ENCODE measurements around the gene POU6F2. TPM values are rescaled to one million over a fixed set of nuclear protein-coding genes. Genes with fewer than 3 reads are reported as not detected.

POU6F2 gene
- total RNA-seq, 1 donor from 2014 or later: 0.16 TPM

GRCh38 chr7:39069031-39069430, 91.3 kb downstream of the POU6F2 start:
- H3K4me3 Mint-ChIP-seq: no peak overlapping the region
- no peaks in the 10 kb centered on the region for H3K36me3 Mint-ChIP-seq (ENCODE audit: low read depth)
- no peak for DNase-seq
- no peaks in the 10 kb centered on the region for H3K4me1 Mint-ChIP-seq
- intact Hi-C loops (cut with micrococcal nuclease): no loop called here
- no peaks in the 10 kb centered on the region for H3K27me3 Mint-ChIP-seq
- H3K9me3 Mint-ChIP-seq: no peaks in the 10 kb centered on the region
- no peak overlapping the region for H3K27ac Mint-ChIP-seq

GRCh38 chr7:39069896-39070881, 92.5 kb downstream of the POU6F2 start:
- no peaks in the 10 kb centered on the region for H3K27me3 Mint-ChIP-seq
- H3K27ac Mint-ChIP-seq: no peak overlapping the region
- no peaks in the 10 kb centered on the region for H3K36me3 Mint-ChIP-seq (ENCODE audit: low read depth)
- intact Hi-C loops (cut with micrococcal nuclease): no loop called here
- no peak overlapping the region for H3K4me3 Mint-ChIP-seq
- DNase-seq: no peak
- H3K9me3 Mint-ChIP-seq: no peaks in the 10 kb centered on the region
- no peaks in the 10 kb centered on the region for H3K4me1 Mint-ChIP-seq

GRCh38 chr7:39071116-39071515, 93.4 kb downstream of the POU6F2 start:
- Mint-ChIP-seq H3K36me3 (ENCODE audit: low read depth) (no peaks in the 10 kb centered on the region), H3K27ac (no peak overlapping the region), H3K4me3 (no peak overlapping the region), H3K9me3 (no peaks in the 10 kb centered on the region), H3K27me3 (no peaks in the 10 kb centered on the region), H3K4me1 (no peaks in the 10 kb centered on the region)
- intact Hi-C loops (cut with micrococcal nuclease): no loop called here
- no peak for DNase-seq

GRCh38 chr7:39073432-39073831, 95.7 kb downstream of the POU6F2 start:
- Mint-ChIP-seq H3K36me3 (ENCODE audit: low read depth) (no peaks in the 10 kb centered on the region), H3K27me3 (no peaks in the 10 kb centered on the region), H3K4me1 (no peaks in the 10 kb centered on the region), H3K27ac (no peak overlapping the region), H3K4me3 (no peak overlapping the region), H3K9me3 (no peaks in the 10 kb centered on the region)
- no peak for DNase-seq
- intact Hi-C loops (cut with micrococcal nuclease): no loop called here

- H3K27me3 Mint-ChIP-seq: no peaks in the 10 kb centered on the region
- intact Hi-C loops (cut with micrococcal nuclease): no loop called here
- H3K27ac Mint-ChIP-seq: no peak overlapping the region
- no peaks in the 10 kb centered on the region for H3K9me3 Mint-ChIP-seq
- no peak for DNase-seq
- H3K4me1 Mint-ChIP-seq: no peaks in the 10 kb centered on the region
- H3K36me3 Mint-ChIP-seq (ENCODE audit: low read depth): no peaks in the 10 kb centered on the region
- no peak overlapping the region for H3K4me3 Mint-ChIP-seq
Measured at GRCh38 chr7:39075210-39075609, 97.5 kb downstream of the POU6F2 start.

GRCh38 chr7:39083781-39084180, 106.1 kb downstream of the POU6F2 start:
- Mint-ChIP-seq H3K4me3 (no peak overlapping the region), H3K4me1 (no peaks in the 10 kb centered on the region), H3K27me3 (peaks cover 8% of the 10 kb centered on the region), H3K36me3 (ENCODE audit: low read depth) (no peaks in the 10 kb centered on the region), H3K27ac (no peak overlapping the region), H3K9me3 (no peaks in the 10 kb centered on the region)
- DNase-seq: no peak
- intact Hi-C loops (cut with micrococcal nuclease): no loop called here

GRCh38 chr7:39084349-39084748, 106.6 kb downstream of the POU6F2 start:
- Mint-ChIP-seq H3K36me3 (ENCODE audit: low read depth) (no peaks in the 10 kb centered on the region), H3K4me1 (no peaks in the 10 kb centered on the region), H3K4me3 (no peak overlapping the region), H3K27me3 (peaks cover 8% of the 10 kb centered on the region), H3K9me3 (no peaks in the 10 kb centered on the region), H3K27ac (no peak overlapping the region)
- no peak for DNase-seq
- intact Hi-C loops (cut with micrococcal nuclease): no loop called here

GRCh38 chr7:39085189-39085588, 107.5 kb downstream of the POU6F2 start:
- no peaks in the 10 kb centered on the region for H3K36me3 Mint-ChIP-seq (ENCODE audit: low read depth)
- peaks cover 8% of the 10 kb centered on the region for H3K27me3 Mint-ChIP-seq
- H3K9me3 Mint-ChIP-seq: no peaks in the 10 kb centered on the region
- no peak for DNase-seq
- intact Hi-C loops (cut with micrococcal nuclease): no loop called here
- no peak overlapping the region for H3K4me3 Mint-ChIP-seq
- H3K27ac Mint-ChIP-seq: no peak overlapping the region
- H3K4me1 Mint-ChIP-seq: no peaks in the 10 kb centered on the region

- H3K27ac Mint-ChIP-seq: no peak overlapping the region
- peaks cover 8% of the 10 kb centered on the region for H3K27me3 Mint-ChIP-seq
- no peak for DNase-seq
- intact Hi-C loops (cut with micrococcal nuclease): no loop called here
- no peaks in the 10 kb centered on the region for H3K36me3 Mint-ChIP-seq (ENCODE audit: low read depth)
- no peaks in the 10 kb centered on the region for H3K4me1 Mint-ChIP-seq
- H3K4me3 Mint-ChIP-seq: no peak overlapping the region
- H3K9me3 Mint-ChIP-seq: no peaks in the 10 kb centered on the region
Measured at GRCh38 chr7:39085590-39086049, 107.9 kb downstream of the POU6F2 start.

GRCh38 chr7:39086638-39087360, 109.1 kb downstream of the POU6F2 start:
- Mint-ChIP-seq H3K4me1 (no peaks in the 10 kb centered on the region), H3K27ac (no peak overlapping the region), H3K27me3 (peaks cover 10% of the 10 kb centered on the region), H3K9me3 (no peaks in the 10 kb centered on the region), H3K36me3 (ENCODE audit: low read depth) (no peaks in the 10 kb centered on the region), H3K4me3 (no peak overlapping the region)
- no peak for DNase-seq
- intact Hi-C loops (cut with micrococcal nuclease): no loop called here

- no peaks in the 10 kb centered on the region for H3K4me1 Mint-ChIP-seq
- intact Hi-C loops (cut with micrococcal nuclease): no loop called here
- peaks cover 6% of the 10 kb centered on the region for H3K27me3 Mint-ChIP-seq
- H3K9me3 Mint-ChIP-seq: no peaks in the 10 kb centered on the region
- H3K4me3 Mint-ChIP-seq: no peak overlapping the region
- H3K27ac Mint-ChIP-seq: no peak overlapping the region
- no peaks in the 10 kb centered on the region for H3K36me3 Mint-ChIP-seq (ENCODE audit: low read depth)
- no peak for DNase-seq
Measured at GRCh38 chr7:39088730-39089593, 111.3 kb downstream of the POU6F2 start.

GRCh38 chr7:39091145-39091544, 113.4 kb downstream of the POU6F2 start:
- no peaks in the 10 kb centered on the region for H3K9me3 Mint-ChIP-seq
- intact Hi-C loops (cut with micrococcal nuclease): no loop called here
- H3K27me3 Mint-ChIP-seq: peaks cover 2% of the 10 kb centered on the region
- no peak overlapping the region for H3K4me3 Mint-ChIP-seq
- H3K27ac Mint-ChIP-seq: no peak overlapping the region
- H3K4me1 Mint-ChIP-seq: no peaks in the 10 kb centered on the region
- H3K36me3 Mint-ChIP-seq (ENCODE audit: low read depth): no peaks in the 10 kb centered on the region
- no peak for DNase-seq

GRCh38 chr7:39091774-39092173, 114.1 kb downstream of the POU6F2 start:
- DNase-seq: no peak
- intact Hi-C loops (cut with micrococcal nuclease): no loop called here
- Mint-ChIP-seq H3K27me3 (peaks cover 2% of the 10 kb centered on the region), H3K36me3 (ENCODE audit: low read depth) (no peaks in the 10 kb centered on the region), H3K27ac (no peak overlapping the region), H3K4me1 (no peaks in the 10 kb centered on the region), H3K9me3 (no peaks in the 10 kb centered on the region), H3K4me3 (no peak overlapping the region)
